MCF 10A (cell line): ENCODE results near the gene SPINK14. TPM values are rescaled to one million over a fixed set of nuclear protein-coding genes. Genes with fewer than 3 reads are reported as not detected.

ENCODE experiments used
- BruUV-seq: library from RNA; stranded (reverse); fragments of 400-500 nt; replicated peaks from 2 replicates; lab custom pipeline; 2021; lab: Mats Ljungman, UMichigan
- CTCF ChIA-PET: fragments of 300-600 bp; sonication (Branson Sonifier 250); formaldehyde crosslinking; extraction: SDS; loops from one replicate; lab custom pipeline; 2021; ENCODE audit warnings: antibody characterized with exemption, inconsistent platforms; lab: Yijun Ruan, JAX
- POLR2A ChIA-PET: fragments of 300-600, 350-650 bp; sonication (Branson Sonifier 250); formaldehyde crosslinking; extraction: SDS; loops from one replicate; lab custom pipeline; 2020; ENCODE audit warnings: antibody characterized with exemption, inconsistent platforms; lab: Yijun Ruan, JAX
- DNase-seq: peaks from one replicate; pipeline ENCODE4 v3.0.0-alpha.2; 2018; ENCODE audit not compliant: unreplicated experiment
- H3K27ac Mint-ChIP-seq: one replicate; pipeline ENCODE4 v1.8.0; 2022; ENCODE audit warnings: mild to moderate bottlenecking, low read depth, mixed read lengths; ENCODE audit not compliant: unreplicated experiment
- H3K27me3 Mint-ChIP-seq: one replicate; pipeline ENCODE4 v1.8.0; 2022; ENCODE audit warnings: mixed read lengths; ENCODE audit not compliant: insufficient read depth, unreplicated experiment
- H3K36me3 Mint-ChIP-seq: one replicate; pipeline ENCODE4 v1.8.0; 2022; ENCODE audit warnings: mild to moderate bottlenecking, moderate library complexity, mixed read lengths; ENCODE audit not compliant: insufficient read depth, unreplicated experiment
- H3K4me1 Mint-ChIP-seq: one replicate; pipeline ENCODE4 v1.8.0; 2022; ENCODE audit warnings: mixed read lengths; ENCODE audit not compliant: insufficient read depth, unreplicated experiment
- H3K4me3 Mint-ChIP-seq: one replicate; pipeline ENCODE4 v1.8.0; 2022; ENCODE audit warnings: mild to moderate bottlenecking, moderate library complexity, mixed read lengths; ENCODE audit not compliant: unreplicated experiment
- H3K9me3 Mint-ChIP-seq: one replicate; pipeline ENCODE4 v1.8.0; 2022; ENCODE audit warnings: mixed read lengths; ENCODE audit not compliant: unreplicated experiment
- CTCF ChIP-seq: fragments of 200-600 bp; IDR thresholded peaks from one replicate; pipeline ENCODE4 v1.8.0; 2022; ENCODE audit warnings: antibody characterized with exemption, mild to moderate bottlenecking; ENCODE audit not compliant: unreplicated experiment
- intact Hi-C: fragments of 100-400 bp; cut with micrococcal nuclease; formaldehyde crosslinking; loops from 2 replicates; pipeline ENCODE4 v1.14.1; 2022
- total RNA-seq: library from RNA; stranded (reverse); gene quantifications from 2 replicates; pipeline ENCODE4 v1.2.3, GENCODE V29; 2022

The SPINK14 gene
- total RNA-seq, 1 experiment from 2014 or later = not detected

DNA sequence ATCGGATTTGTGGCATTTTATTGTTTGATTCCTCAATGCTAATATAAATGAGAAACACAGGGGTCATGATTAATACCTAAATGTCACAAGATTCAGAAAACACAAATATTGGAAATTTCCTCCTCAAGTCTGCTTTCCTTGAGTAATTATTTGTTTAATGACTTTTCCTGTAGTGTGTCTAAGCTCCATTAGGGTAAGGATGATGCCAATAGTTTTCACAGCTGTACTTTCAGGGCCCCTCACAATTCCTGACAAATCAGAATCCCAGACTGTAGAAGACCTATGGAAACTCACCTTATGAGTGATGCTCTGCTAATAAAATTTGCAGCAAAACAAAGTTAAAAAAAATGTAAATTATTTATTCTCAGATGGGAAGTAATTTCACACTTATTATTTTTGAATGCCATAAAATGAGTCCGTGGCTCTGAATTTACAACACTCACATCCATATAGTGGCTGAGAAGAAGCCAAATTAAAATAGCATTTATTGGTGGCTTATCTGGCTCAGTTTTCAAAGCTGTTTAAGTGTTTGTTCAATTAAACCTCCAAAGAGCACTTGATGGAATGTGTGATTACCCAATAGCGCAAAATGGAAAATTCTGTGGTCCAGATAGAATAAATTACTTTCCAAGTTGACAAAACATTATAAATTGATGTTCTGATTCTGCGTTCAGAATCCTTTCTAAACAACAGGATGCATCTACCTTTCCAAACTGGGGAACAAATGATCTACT lies 1.6 kb upstream of the SPINK14 start:
- POLR2A ChIA-PET = no interaction called here
- no TSS peak for BruUV-seq
- H3K27me3 Mint-ChIP-seq = no peaks in the 10 kb centered on the region
- no peaks in the 10 kb centered on the region for H3K36me3 Mint-ChIP-seq
- CTCF ChIA-PET = interaction anchor here (0.5 to 2.8 kb wide), 3 partner anchors 13 to 562 kb away, joined by 3 to 12 read pairs (median 6); no protein-coding TSS in a partner anchor
- no peak for TF ChIP-seq CTCF
- DNase-seq = no peak
- intact Hi-C loops = no loop called here
- no peak overlapping the region for H3K4me3 Mint-ChIP-seq
- H3K4me1 Mint-ChIP-seq = no peaks in the 10 kb centered on the region
- no peaks in the 10 kb centered on the region for H3K9me3 Mint-ChIP-seq
- H3K27ac Mint-ChIP-seq = no peak overlapping the region

- Mint-ChIP-seq H3K4me1 (no peaks in the 10 kb centered on the region), H3K27me3 (peaks cover 6% of the 10 kb centered on the region), H3K4me3 (no peak overlapping the region), H3K27ac (no peak overlapping the region), H3K36me3 (no peaks in the 10 kb centered on the region), H3K9me3 (no peaks in the 10 kb centered on the region)
- POLR2A ChIA-PET = no interaction called here
- no peak for TF ChIP-seq CTCF
- intact Hi-C loops = no loop called here
- no TSS peak for BruUV-seq
- no peak for DNase-seq
- CTCF ChIA-PET = interaction anchor here (0.6 to 3.6 kb wide), 3 partner anchors 14 to 202 kb away, joined by 4 to 18 read pairs (median 7); no protein-coding TSS in a partner anchor
These were observed 4.0 kb downstream of the SPINK14 start for GRCh38 chr5:148172377-148172776.

DNA sequence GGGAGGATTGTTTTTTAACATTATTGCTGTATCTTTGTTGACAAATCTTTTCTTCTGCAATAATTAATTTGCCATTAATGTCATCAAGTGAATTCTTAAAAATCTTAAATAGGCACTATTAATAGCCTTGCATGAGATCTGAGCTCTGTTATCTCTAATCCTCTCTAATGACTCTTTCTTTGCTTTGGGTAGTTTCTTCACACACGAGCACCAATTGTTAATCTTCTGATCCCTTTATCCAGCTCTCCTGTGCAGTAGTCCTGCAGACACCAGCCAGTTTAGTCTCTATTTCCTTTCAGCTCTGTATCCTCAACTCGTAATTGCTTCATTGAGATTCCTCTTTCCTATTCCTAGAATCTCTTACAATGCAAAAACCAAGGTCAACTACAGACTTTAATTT lies 8.1 kb downstream of the SPINK14 start:
- no peak for DNase-seq
- no TSS peak for BruUV-seq
- CTCF ChIA-PET = interaction anchor here (0.7 to 3.1 kb wide), 6 partner anchors 8 to 554 kb away, joined by 3 to 19 read pairs (median 4); no protein-coding TSS in a partner anchor

More for the DNA sequence above, 8.1 kb downstream of the SPINK14 start:
- Mint-ChIP-seq H3K4me1 (no peaks in the 10 kb centered on the region), H3K4me3 (no peak overlapping the region), H3K27ac (no peak overlapping the region), H3K9me3 (no peaks in the 10 kb centered on the region), H3K36me3 (no peaks in the 10 kb centered on the region), H3K27me3 (peaks cover 7% of the 10 kb centered on the region)
- no peak for TF ChIP-seq CTCF
- POLR2A ChIA-PET = interaction anchor here (0.7 to 1.3 kb wide), 2 partner anchors 92 to 266 kb away, joined by 3 read pairs; partner anchors contain the start of gene SPINK13
- intact Hi-C loops = no loop called here
